Muscle of leg (tissue), 11 donors: Measurements from ENCODE around the gene ZNF740. TPM values are rescaled to one million over a fixed set of nuclear protein-coding genes. Genes with fewer than 3 reads are reported as not detected.

Experiments
- DNase-seq: peaks from one replicate; pipeline ENCODE4 v3.0.0; 2013
- H3K27ac ChIP-seq: one replicate; pipeline ENCODE4 v1.5.1; 2013; ENCODE audit warnings: mild to moderate bottlenecking, low read length, control low read depth
- H3K27me3 ChIP-seq: one replicate; pipeline ENCODE4 v1.6.1; 2013; ENCODE audit warnings: low read length; ENCODE audit not compliant: control insufficient read depth, insufficient read depth
- H3K36me3 ChIP-seq: one replicate; pipeline ENCODE4 v1.6.1; 2013; ENCODE audit warnings: low read length; ENCODE audit not compliant: control insufficient read depth, insufficient read depth
- H3K4me1 ChIP-seq: one replicate; pipeline ENCODE4 v1.6.1; 2013; ENCODE audit warnings: low read length; ENCODE audit not compliant: control insufficient read depth, insufficient read depth
- H3K4me3 ChIP-seq: one replicate; pipeline ENCODE4 v1.5.1; 2013; ENCODE audit warnings: low read length, control low read depth
- H3K9me3 ChIP-seq: replicated peaks from 2 replicates; pipeline ENCODE4 v1.6.1; 2013; ENCODE audit warnings: low read depth, low read length; ENCODE audit not compliant: control insufficient read depth
- WGBS: methylation state at CpG from one replicate; pipeline ENCODE4 v1.1.5; 2013; ENCODE audit warnings: missing lambda C conversion rate; ENCODE audit not compliant: insufficient coverage; 5-methylcytosine and 5-hydroxymethylcytosine counted together
- polyA plus RNA-seq, 8 donors: library from polyadenylated mRNA; unstranded; fragments of 120-200 nt; gene quantifications; one replicate each; pipeline versions ENCODE4 v1.2.1 to v1.2.3, GENCODE V29; 2013; ENCODE audit warnings: inconsistent platforms in 1 of 8, low replicate concordance in 1 of 8; ENCODE audit not compliant: insufficient read length in 8 of 8, insufficient read depth in 1 of 8
- total RNA-seq: library from RNA; stranded (reverse); fragments of 120-200 nt; gene quantifications from one replicate; pipeline ENCODE4 v1.2.4, GENCODE V29; 2013

ZNF740 gene
- total and polyA plus RNA-seq, 9 donors, result 19.0 to 36.9 (median 27.6) TPM

- peaks cover 11% of the 10 kb centered on the region for H3K36me3 ChIP-seq
- peak overlapping the region; percentile 100 for H3K27ac ChIP-seq
- peaks cover 76% of the 10 kb centered on the region for H3K4me1 ChIP-seq
- WGBS, result under 1% methylated on average over 27 of the region's 27 CpGs
- H3K9me3 ChIP-seq, result no peaks in the 10 kb centered on the region
- no peaks in the 10 kb centered on the region for H3K27me3 ChIP-seq
- H3K4me3 ChIP-seq, result peak overlapping the region; percentile 67
- DNase-seq, result peak; percentile 69
Measured at GRCh38 chr12:53219292-53219955, 38.9 kb downstream of the ZNF740 start.

- peak; percentile 91 for DNase-seq
- Histone ChIP-seq H3K27me3 (no peaks in the 10 kb centered on the region), H3K4me1 (peaks cover 77% of the 10 kb centered on the region), H3K9me3 (no peaks in the 10 kb centered on the region), H3K27ac (peak overlapping the region; percentile 100), H3K4me3 (peak overlapping the region; percentile 67), H3K36me3 (peaks cover 5% of the 10 kb centered on the region)
- WGBS, result 1% methylated on average over 29 of the region's 53 CpGs
Measured at GRCh38 chr12:53219956-53220693, 39.6 kb downstream of the ZNF740 start.

GRCh38 chr12:53220694-53221202, 40.2 kb downstream of the ZNF740 start:
- no peaks in the 10 kb centered on the region for H3K27me3 ChIP-seq
- H3K4me3 ChIP-seq, result peak overlapping the region; percentile 67
- H3K9me3 ChIP-seq, result no peaks in the 10 kb centered on the region
- DNase-seq, result peak; percentile 98
- H3K4me1 ChIP-seq, result peaks cover 73% of the 10 kb centered on the region
- no peaks in the 10 kb centered on the region for H3K36me3 ChIP-seq
- peak overlapping the region; percentile 100 for H3K27ac ChIP-seq
- 0% methylated on average over 27 of the region's 42 CpGs for WGBS

DNA sequence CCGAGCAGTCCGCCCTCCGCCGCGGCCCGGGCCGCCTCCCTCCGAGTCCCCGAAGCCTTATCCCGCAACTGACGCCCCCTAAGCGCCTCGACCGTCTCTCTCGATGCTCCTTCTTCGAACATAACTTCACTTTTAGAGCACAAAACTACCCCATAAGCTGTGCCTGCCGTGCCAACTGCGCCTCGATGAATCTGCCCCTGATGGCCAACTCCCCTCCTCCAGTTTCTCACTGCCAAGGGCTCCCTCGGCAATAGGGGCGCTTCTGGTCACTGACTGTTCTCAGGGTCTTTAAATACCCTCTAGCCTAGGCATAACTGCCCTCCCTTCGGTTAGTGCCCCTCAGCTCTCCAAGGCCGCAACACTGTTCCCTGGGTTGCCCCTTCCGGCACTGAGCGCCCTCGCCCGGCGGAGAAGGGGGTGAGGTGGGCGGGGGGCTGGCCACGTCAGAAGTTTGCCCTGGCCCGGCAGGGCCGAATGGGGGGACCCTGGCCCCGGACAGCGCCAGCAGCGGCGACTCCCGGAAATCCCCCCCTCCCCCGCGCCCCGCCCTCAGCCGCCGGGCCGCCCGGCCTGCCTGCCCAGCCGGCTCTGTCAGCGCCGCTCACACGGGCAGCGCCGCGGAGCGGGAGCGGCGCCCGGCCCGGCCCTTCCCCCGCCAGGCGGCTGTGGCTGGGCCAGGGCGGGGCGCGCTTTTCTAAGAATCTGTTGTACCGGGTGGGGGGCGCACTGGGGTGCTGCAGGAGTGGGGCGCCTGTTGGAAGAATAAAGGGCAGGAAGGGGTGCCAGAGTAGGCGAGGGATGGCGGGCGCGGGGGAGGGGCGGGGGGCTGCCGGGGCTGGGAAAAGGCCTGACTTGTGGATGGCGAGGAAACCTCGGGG, 40.9 kb downstream of the ZNF740 start:
- H3K27me3 ChIP-seq, result no peaks in the 10 kb centered on the region
- H3K27ac ChIP-seq, result peak overlapping the region; percentile 100
- peak overlapping the region; percentile 67 for H3K4me3 ChIP-seq
- no peaks in the 10 kb centered on the region for H3K36me3 ChIP-seq
- under 1% methylated on average over 50 of the region's 72 CpGs for WGBS
- DNase-seq, result peak; percentile 84
- peaks cover 67% of the 10 kb centered on the region for H3K4me1 ChIP-seq
- no peaks in the 10 kb centered on the region for H3K9me3 ChIP-seq

- Histone ChIP-seq H3K36me3 (no peaks in the 10 kb centered on the region), H3K4me1 (peaks cover 60% of the 10 kb centered on the region), H3K4me3 (peak overlapping the region; percentile 34), H3K27ac (peak overlapping the region; percentile 89), H3K9me3 (no peaks in the 10 kb centered on the region), H3K27me3 (no peaks in the 10 kb centered on the region)
- no peak for DNase-seq
- WGBS, result no CpG with 5 or more reads among the region's 5 CpGs
Measured at GRCh38 chr12:53222170-53222721, 41.7 kb downstream of the ZNF740 start.

DNA sequence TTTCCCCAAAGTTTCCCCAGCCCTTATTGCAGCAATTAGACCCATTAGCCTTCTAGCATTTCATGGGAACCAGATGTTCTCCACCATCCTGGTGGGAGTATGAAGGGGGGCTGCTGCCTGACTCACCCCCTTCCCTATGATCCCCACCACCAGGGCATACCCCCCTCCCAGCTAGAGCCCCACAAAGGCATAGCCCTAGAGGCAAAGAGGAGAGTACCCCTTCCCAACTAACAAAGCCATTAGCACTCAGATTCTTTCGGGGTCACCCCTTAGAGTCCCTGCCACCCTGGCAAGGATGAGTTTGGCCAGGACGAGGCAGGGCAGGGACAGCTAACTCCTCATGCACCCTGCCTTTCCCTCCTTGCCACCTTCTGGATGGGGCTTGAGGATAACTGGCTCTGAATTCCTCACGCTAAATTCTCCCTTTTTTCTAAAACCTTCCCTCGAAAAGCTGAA, 42.3 kb downstream of the ZNF740 start:
- H3K4me3 ChIP-seq, result no peak overlapping the region
- H3K36me3 ChIP-seq, result no peaks in the 10 kb centered on the region
- H3K4me1 ChIP-seq, result peaks cover 54% of the 10 kb centered on the region
- peak overlapping the region; percentile 89 for H3K27ac ChIP-seq
- H3K9me3 ChIP-seq, result no peaks in the 10 kb centered on the region
- H3K27me3 ChIP-seq, result no peaks in the 10 kb centered on the region
- DNase-seq, result no peak
- WGBS, result 39% methylated on average over 2 of the region's 4 CpGs

GRCh38 chr12:53223389-53224060, 43.0 kb downstream of the ZNF740 start:
- peak; percentile 74 for DNase-seq
- Histone ChIP-seq H3K9me3 (no peaks in the 10 kb centered on the region), H3K4me1 (peaks cover 47% of the 10 kb centered on the region), H3K4me3 (no peak overlapping the region), H3K27ac (peak overlapping the region; percentile 89), H3K27me3 (no peaks in the 10 kb centered on the region), H3K36me3 (no peaks in the 10 kb centered on the region)
- 3% methylated on average over 8 of the region's 16 CpGs for WGBS

- Histone ChIP-seq H3K27me3 (no peaks in the 10 kb centered on the region), H3K36me3 (no peaks in the 10 kb centered on the region), H3K4me1 (peaks cover 42% of the 10 kb centered on the region), H3K4me3 (no peak overlapping the region), H3K9me3 (no peaks in the 10 kb centered on the region), H3K27ac (peak overlapping the region; percentile 50)
- DNase-seq, result peak; percentile 75
- 33% methylated on average over 10 of the region's 11 CpGs for WGBS
Measured at GRCh38 chr12:53224061-53224896, 43.8 kb downstream of the ZNF740 start.
